ENCODE results near the gene NAA40. TPM values are rescaled to one million over a fixed set of nuclear protein-coding genes. Genes with fewer than 3 reads are reported as not detected.

Gene NAA40
- total and polyA plus RNA-seq, 2 of the 13 experiments (the other 11 are each of a cell fraction or from before 2014, with no cell fraction given), result 11.1 to 17.9 TPM

DNA sequence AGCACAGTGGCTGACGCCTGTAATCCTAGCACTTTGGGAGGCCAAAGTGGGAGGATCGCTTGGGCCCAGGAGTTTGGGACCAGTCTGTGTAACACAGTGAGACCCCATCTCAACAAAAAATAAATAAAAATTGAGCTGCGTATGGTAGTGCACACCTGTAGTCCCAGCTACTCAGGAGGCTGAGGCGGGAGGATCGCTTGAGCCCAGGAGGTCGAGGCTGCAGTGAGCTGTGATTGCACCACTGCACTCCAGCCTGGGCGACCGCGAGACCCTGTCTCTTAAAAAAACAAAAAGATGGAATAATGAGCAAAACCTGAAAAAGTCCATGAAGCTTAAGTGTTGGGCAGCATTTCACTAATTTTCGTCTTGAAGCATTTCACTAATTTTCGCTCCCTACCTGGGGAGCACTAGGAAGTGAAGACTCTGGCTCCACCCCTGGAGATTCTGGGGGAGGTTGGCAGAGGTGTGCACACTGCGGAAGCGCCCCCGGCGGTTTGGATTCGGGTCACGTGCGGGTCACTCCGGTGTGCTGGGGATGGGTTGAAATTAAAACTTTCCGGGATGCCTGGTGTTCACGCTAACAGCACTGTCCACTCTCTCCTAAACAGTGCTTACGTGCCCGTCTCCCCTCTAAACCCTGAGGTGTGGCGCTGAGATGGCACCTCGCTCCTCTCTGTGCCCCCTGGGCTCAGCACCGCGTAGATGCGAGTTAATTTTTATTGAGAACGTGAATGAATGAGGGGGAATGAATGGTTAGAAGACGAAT lies 906 bp upstream of the NAA40 start (continued):
- TF ChIP-seq, protein P1, sequence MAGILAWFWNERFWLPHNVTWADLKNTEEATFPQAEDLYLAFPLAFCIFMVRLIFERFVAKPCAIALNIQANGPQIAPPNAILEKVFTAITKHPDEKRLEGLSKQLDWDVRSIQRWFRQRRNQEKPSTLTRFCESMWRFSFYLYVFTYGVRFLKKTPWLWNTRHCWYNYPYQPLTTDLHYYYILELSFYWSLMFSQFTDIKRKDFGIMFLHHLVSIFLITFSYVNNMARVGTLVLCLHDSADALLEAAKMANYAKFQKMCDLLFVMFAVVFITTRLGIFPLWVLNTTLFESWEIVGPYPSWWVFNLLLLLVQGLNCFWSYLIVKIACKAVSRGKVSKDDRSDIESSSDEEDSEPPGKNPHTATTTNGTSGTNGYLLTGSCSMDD (CRISPR knock-in tag; IDR thresholded peaks at IDR 0.05), result no peak
- no peak for TF ChIP-seq KDM1A (CRISPR knock-in tag; IDR thresholded peaks at IDR 0.05)
- peak; percentile 63 for TF ChIP-seq BHLHE40 (IDR thresholded peaks at IDR 0.05; ENCODE audit: low read length)
- no peak for TF ChIP-seq ZNF251 (CRISPR knock-in tag; IDR thresholded peaks at IDR 0.05)
- no peak for TF ChIP-seq NR1H2 (CRISPR knock-in tag; IDR thresholded peaks at IDR 0.05; ENCODE audit: borderline replicate concordance, low read depth)
- no peak for TF ChIP-seq AKAP8 (CRISPR knock-in tag; IDR thresholded peaks at IDR 0.05)
- no peak for TF ChIP-seq KDM4B (CRISPR knock-in tag; IDR thresholded peaks at IDR 0.05)
- 0 out of 2 replicates have a peak, but pooled peaks have one; percentile 5 for TF ChIP-seq YEATS2 (CRISPR knock-in tag; IDR thresholded peaks at IDR 0.05; ENCODE audit: borderline replicate concordance)
- TF ChIP-seq ELK4 (CRISPR knock-in tag; IDR thresholded peaks at IDR 0.05; ENCODE audit: borderline replicate concordance), result no peak
- TF ChIP-seq JUN (CRISPR knock-in tag; IDR thresholded peaks at IDR 0.05), result no peak
- TF ChIP-seq, protein P2, sequence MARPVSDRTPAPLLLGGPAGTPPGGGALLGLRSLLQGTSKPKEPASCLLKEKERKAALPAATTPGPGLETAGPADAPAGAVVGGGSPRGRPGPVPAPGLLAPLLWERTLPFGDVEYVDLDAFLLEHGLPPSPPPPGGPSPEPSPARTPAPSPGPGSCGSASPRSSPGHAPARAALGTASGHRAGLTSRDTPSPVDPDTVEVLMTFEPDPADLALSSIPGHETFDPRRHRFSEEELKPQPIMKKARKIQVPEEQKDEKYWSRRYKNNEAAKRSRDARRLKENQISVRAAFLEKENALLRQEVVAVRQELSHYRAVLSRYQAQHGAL (CRISPR knock-in tag; IDR thresholded peaks at IDR 0.05; ENCODE audit: not compliant biosample characterization), result no peak
- no peak for TF ChIP-seq ZSCAN21 (CRISPR knock-in tag; IDR thresholded peaks at IDR 0.05; ENCODE audit: borderline replicate concordance)
- TF ChIP-seq SMAD9 (CRISPR knock-in tag; IDR thresholded peaks at IDR 0.05), result 0 out of 2 replicates have a peak, but pooled peaks have one; percentile 54
- TF ChIP-seq ATF2 (CRISPR knock-in tag; IDR thresholded peaks at IDR 0.05), result no peak
- no peak for TF ChIP-seq ZNF101 (CRISPR knock-in tag; IDR thresholded peaks at IDR 0.05; ENCODE audit: borderline replicate concordance, low read depth)
- TF ChIP-seq ZBTB7A (CRISPR knock-in tag; IDR thresholded peaks at IDR 0.05), result no peak
- TF ChIP-seq ZIK1 (CRISPR knock-in tag; IDR thresholded peaks at IDR 0.05; ENCODE audit: borderline replicate concordance, low read depth), result no peak
- TF ChIP-seq RBM22 (optimal IDR thresholded peaks at IDR 0.05; ENCODE audit: low read length), result no peak
- TF ChIP-seq SETDB1 (CRISPR knock-in tag; IDR thresholded peaks at IDR 0.05; ENCODE audit: borderline replicate concordance), result no peak
- no peak for TF ChIP-seq THYN1 (CRISPR knock-in tag; IDR thresholded peaks at IDR 0.05; ENCODE audit: borderline replicate concordance, low read depth)
- peak; percentile 76 for TF ChIP-seq ZNF749 (CRISPR knock-in tag; IDR thresholded peaks at IDR 0.05; ENCODE audit: borderline replicate concordance)
- TF ChIP-seq SRSF9 (IDR thresholded peaks at IDR 0.05; ENCODE audit: borderline replicate concordance, insufficient read depth, low read depth, low read length, poor library complexity, severe bottlenecking), result no peak
- TF ChIP-seq PRMT3 (CRISPR knock-in tag; IDR thresholded peaks at IDR 0.05; ENCODE audit: borderline replicate concordance, low read depth), result no peak
- no peak; the same call in 1 of the 2 replicates for TF ChIP-seq HBP1 (CRISPR knock-in tag; IDR thresholded peaks at IDR 0.05; ENCODE audit: low read depth)
